GM19240 (cell line): ENCODE measurements around the gene CDR2L.
A peak's percentile ranks its signal among the peaks of the same experiment; 100 is the strongest.
"Not testable (repeated sequence)": the region's sequence is repeated elsewhere in the genome, so short reads cannot be mapped to it uniquely, and the experiment has no call there.

ENCODE experiments used
- DNase-seq: peaks from one replicate; pipeline ENCODE4 v3.0.0; 2011; ENCODE audit warnings: low spot score; ENCODE audit not compliant: insufficient read length

The CDR2L gene

DNA sequence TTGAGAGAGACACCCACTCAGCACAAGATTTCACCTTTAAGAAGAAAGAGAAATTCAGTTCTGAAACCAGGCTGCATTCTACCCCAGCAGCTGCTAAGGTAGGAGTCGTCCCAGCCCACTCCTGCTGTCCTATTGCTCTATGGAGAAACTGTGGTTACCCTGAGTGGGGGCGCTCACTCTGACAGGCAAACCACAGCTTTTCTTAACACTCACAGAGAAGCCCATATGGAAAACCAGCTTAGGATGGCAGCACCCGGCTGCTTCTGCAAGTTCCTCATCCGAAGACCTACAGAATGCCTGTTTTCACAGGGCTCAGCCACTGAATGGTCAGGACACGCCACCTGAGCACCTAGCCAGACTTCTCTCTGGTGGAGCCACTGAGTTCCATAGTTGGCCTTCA is 51.8 kb downstream of the CDR2L start:
- DNase-seq: no peak

DNA sequence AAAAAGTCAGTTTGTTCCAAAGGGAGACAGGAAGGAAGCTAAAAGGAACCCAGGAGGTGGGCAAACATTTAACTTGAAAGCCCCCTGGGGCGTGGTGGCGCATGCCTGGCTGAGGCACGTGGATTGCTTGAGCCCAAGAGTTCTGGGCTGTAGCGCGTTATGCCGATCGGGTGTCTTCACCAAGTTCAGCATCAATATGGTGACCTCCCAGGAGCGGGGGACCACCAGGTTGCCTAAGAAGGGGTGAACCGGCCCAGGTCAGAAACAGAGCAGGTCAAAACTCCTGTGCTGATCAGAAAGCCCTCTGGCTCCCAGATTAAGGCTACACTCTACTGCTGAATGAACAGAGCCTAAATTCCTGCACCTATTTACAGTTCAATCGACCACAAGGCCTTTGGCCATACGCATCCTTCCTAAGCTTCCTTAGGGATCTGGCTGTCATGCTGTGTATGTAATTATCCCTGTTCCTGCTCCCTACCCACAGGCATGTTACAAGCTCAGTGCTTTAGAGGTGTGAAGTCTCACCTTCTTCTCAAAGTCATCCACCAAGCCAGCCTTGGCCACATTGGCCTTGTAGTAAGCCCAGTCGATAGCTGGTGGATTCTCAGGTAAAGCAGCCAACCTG is 54.3 kb downstream of the CDR2L start:
- no peak for DNase-seq

DNA sequence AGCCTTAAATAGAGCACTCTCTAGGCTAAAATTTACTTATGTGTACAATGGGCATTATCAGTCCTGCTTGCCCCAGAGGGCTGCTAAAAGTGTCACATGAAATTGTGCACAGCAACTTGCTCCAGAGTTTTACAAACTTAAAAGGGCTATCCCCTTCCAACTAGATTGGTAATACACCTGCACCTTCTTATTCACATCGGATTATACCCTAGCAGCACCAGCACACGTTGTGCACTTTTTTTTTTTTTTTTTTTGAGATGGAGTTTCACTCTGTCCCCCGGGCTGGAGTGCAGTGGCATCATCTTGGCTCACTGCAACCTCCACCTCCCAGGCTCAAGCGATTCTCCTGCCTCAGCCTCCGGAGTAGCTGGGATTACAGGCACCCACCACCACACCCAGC is 56.4 kb downstream of the CDR2L start:
- not testable (repeated sequence) for DNase-seq

DNA sequence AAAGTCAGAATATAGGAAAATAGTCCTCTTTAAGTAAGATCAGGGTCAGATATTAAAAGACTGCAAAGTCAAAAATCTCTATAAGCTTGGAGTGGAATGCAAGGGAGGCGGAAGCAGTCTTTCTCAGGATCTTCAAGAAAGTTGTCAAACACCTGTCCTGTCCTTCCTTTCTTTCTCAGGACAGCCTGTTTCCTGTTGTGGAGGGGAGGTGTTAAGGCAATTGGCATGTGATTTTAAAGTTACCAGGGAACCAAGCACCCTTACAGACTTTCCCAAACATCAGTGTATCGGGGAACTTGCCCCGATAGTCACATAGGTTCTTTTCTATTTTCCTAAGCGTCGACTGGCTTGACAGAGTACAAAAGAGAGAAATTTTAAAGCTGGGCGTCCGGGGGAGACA is 57.3 kb downstream of the CDR2L start:
- DNase-seq: no peak

DNA sequence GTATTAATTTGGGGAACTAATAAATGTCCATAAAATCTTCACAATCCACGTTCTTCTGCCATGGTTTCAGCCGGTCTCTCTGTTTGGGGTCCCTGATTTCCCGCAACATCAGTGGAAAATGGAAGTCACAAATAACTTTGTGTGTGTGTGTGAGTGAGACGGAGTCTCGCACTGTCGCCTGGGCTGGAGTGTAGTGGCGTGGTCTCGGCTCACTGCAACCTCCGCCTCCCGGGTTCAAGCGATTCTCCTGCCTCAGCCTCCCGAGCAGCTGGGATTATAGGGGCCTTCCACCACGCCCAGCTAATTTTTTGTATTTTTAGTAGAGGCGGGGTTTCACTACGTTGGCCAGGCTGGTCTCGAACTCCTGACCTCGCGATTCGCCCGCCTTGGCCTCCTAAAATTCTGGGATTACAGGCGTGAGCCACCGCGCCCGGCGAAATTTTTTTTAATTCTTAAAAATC is 58.5 kb downstream of the CDR2L start:
- not testable (repeated sequence) for DNase-seq

DNA sequence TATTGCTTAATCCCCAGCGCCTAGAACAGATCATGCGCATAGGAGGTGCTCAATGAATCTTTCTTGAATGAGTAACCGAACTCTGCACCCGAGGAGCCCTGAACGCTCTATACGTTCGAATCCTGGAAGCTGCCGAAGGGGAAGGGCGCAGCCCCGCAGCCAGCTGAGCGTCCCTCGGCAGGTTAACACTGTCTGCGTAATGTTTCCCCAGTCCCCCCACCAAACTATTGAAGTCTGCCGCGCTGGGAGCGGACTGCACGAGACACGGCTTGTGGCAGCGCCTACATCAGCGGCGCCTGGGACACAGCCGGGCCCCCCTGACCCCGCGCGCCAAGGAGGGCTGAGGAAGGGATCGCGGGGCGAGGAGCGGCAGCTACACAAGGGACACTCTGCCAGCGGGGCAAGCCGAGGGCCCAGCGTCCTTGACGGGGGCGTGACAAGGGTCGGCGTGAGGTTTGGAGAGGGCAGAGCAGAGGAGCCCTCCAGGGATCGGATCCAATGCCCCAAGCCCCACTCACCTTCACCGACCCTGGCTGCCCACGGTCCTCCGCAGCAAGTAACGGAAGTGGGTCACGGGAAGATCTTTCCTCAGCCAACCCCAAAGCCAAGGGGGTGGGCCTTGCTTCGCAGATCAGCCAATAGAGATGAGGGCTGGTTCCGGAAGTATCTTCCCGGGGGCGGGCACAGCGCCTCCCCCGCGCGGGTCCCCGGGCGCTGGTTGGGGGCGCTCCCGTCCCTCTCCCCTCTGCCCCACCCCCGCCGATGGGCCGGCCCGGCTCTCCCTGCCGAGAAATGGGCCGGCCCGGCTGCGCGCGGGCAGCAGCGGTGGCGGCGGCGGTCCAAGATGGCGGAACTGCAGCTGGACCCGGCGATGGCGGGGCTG is 59.2 kb downstream of the CDR2L start, which contains the start of the genes ATP5PD and KCTD2:
ATP5PD (minus strand) TSS at position 563 of the 883 bp plus-strand sequence. CDS start 4,319 bp downstream, outside the sequence.
KCTD2 (plus strand) TSS at position 819 of the 883 bp plus-strand sequence; CDS start at position 845, 26 bp downstream.
- DNase-seq: peak; percentile 95

DNA sequence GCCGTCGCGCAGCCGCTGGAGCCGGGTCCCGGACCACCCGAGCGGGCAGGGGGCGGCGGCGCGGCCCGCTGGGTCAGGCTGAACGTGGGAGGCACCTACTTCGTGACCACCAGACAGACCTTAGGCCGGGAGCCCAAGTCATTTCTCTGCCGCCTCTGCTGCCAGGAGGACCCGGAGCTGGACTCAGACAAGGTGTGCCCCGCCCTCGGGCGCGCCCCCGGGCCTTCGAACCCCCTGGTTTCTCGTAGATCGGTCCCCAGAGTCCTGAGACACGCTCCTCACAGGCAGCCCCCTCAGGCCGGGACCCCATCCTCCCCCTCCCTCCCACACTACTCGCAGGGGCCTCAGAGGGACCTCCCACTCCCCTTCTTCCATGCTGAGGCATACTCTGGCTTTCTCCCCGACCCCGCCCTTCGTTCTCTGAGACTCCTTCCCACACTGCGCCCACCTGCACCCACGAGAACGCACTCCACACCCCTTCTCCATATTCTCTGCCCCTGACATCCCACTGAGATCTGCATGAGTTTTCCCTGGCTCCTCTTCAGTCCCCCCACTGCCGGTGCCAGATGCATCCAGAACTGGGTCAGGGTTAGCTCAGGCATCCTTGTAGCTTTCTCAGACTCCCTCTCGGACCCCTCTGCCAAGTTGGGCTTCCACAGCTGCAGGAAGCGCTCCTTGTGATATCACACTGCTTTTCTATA is 60.1 kb downstream of the CDR2L start:
- no peak for DNase-seq

DNA sequence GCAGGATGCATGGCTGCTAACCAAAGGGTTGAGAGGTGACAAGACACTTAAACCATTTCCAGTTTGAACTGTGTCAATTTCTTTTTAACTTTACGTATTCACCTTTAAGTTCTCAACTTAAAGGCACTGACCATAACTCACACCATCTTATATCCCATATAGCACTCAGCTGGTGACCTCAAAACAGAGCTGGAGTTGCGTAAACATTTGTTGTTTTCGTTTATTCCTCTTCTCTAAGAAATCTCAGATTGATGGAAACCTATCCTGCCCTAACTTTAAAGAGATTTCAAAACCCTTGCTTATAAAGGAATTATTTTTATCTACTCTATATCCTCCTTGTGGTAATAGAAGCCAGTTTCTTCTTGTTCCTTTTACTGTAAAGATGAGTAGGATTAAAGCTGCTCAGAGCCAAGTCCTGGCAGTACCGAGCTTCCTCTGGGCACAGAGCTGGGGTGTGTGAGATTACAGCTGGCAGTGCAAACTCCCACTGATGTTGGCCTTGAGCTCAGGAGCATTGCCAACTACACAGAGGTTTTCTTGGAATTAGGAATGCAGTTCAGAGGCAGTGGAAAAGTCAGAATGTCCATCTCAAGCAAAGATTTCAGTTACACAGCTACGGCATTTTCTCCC is 60.9 kb downstream of the CDR2L start:
- no peak for DNase-seq

DNA sequence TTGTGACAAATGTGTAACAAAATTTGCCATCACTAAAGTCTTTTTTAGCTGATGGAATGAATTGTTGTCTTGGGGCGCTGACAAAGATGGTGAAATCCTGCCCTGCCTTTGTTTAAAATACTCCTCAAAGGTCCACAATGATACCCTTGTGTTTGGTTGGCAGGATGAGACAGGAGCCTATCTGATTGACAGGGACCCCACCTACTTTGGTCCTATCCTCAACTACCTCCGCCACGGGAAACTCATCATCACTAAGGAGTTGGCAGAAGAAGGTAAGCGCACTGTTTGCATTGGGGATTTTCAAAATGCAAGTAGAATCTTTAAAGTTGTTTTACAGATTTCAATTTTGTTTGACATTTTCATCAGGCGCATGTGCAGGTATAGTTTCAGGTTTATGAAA is 61.6 kb downstream of the CDR2L start:
- DNase-seq: no peak

DNA sequence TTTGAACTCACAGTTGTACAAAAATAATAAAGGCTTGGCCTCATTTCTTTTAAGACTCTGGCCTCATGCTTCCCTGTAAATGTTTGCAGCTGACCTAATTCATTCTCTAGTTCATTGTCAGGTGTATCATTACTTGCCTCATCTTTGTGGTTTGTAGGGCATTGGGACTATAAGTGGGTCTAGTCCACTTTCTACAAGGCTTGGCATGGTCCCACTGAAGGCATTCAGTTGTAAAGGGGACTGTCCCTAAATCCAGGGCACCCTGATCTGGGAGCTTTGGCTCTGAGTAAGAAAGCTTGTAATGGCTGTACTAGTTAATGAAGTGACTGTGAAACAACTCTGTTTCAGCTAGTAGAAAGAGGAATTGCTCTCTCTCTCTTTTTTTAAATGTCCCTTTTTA is 62.3 kb downstream of the CDR2L start:
- no peak for DNase-seq

DNA sequence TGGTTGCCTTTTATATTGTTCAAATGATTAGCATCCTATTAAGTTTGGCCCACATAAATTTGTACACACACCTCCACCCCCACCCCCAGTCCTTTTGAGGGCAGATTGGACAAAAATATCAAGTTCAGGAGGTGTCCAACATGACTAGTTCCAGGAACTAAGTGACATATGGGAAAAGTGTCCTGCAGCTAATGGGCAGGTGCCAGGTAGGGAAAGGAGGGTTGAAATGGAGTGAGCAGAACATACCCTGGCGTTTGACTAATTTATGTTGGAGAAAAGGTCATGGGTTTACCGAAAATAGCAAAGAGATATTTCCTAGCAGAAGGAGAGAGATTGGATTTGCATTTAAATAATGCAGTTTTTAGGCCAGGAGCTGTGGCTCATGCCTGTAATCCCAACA is 64.5 kb downstream of the CDR2L start:
- DNase-seq: no peak
